Activated T-helper 1 cell treated with Interleukin-2 at 50 U/mL for 16 hours (primary cell): ENCODE results near the gene MEI4.
"Not testable (repeated sequence)": the region's sequence is repeated elsewhere in the genome, so short reads cannot be mapped to it uniquely, and the experiment has no call there.

ENCODE experiments used
- DNase-seq: peaks from one replicate; pipeline ENCODE4 v3.0.0-alpha.2; 2020; ENCODE audit warnings: low read depth

The MEI4 gene

GRCh38 chr6:77683515-77683914 is 30.7 kb downstream of the MEI4 start:
- no peak for DNase-seq

DNA sequence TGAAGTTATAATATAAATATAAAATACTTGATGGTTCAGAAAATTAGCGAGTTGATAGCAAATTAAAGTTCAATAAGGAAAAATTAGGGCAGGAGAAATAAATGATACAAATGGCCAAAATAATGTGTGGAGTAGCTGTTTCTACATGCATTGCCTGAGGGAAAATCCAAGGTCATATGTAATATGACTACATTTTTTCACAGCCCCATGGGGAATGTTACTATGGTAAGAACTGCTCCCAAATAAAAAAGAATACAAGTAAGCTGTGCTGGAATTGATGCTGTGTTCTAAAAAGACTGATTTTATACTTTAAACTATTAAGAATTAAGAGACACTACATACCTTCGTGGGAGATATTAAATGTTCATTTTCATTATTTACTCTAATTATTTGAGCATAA is 34.1 kb downstream of the MEI4 start:
- no peak for DNase-seq

DNA sequence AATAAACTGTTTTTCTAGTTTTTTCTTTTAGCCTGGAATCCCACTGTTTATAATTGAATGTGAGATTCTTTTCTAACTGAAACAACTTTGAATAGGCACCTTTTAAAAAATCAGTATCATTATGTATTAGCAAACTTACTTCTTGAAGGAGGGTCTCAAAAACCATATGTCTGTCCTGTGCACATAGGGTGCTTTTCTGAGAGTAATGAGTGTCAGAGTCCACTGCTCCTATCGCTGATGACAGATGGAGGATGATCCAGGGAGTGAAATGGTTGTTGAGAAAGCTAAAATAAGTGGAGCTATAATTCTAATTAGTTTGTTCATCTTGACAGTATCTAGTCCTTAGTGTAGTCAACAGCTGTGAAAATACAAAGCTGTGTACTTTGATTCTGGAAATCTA is 35.8 kb downstream of the MEI4 start:
- no peak for DNase-seq

DNA sequence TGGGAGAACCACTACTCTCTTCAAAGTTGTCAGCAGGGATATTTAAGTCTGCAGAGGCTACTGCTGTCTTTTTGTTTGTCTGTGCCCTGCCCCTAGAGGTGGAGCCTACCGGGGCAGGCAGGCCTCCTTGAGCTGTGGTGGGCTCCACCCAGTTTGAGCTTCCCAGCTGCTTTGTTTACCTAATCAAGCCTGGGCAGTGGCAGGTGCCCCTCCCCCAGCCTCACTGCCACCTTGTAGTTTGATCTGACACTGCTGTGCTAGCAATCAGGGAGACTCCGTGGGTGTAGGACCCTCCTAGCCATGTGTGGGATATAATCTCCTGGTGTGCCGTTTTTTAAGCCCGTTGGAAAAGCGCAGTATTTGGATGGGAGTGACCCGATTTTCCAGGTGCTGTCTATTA is 47.3 kb downstream of the MEI4 start:
- DNase-seq = not testable (repeated sequence)

GRCh38 chr6:77707603-77708002 is 54.8 kb downstream of the MEI4 start:
- DNase-seq = no peak

- no peak for DNase-seq
These were observed 62.7 kb downstream of the MEI4 start for GRCh38 chr6:77715588-77715987.

DNA sequence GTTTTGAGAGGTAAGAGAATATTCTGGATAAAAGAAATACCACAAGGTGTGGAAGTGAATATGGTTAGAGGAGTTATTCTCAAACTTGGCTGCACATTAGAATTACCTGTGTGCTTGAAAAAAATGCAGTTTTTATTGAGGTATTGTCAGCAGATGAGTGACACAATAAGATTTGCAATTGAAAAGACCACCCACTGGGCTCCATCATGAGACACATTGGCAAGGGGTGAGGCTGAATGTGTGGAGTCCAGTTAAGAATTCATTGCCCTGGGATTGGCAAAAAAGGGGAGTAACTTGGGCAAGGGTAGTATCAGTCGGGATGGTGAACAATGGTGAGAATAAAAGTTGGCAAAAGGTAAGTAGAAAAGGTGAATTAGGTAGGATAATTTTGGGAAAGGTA is 63.5 kb downstream of the MEI4 start:
- DNase-seq = no peak

- not testable (repeated sequence) for DNase-seq
These were observed 83.2 kb downstream of the MEI4 start for GRCh38 chr6:77736010-77736409.

- no peak for DNase-seq
These were observed 87.5 kb downstream of the MEI4 start for GRCh38 chr6:77740380-77740779.

GRCh38 chr6:77752156-77752555 is 99.3 kb downstream of the MEI4 start:
- not testable (repeated sequence) for DNase-seq

GRCh38 chr6:77762386-77762785 is 109.5 kb downstream of the MEI4 start:
- DNase-seq = no peak

- no peak for DNase-seq
These were observed 110.3 kb downstream of the MEI4 start for GRCh38 chr6:77763124-77763523.

GRCh38 chr6:77764364-77764763 is 111.5 kb downstream of the MEI4 start:
- no peak for DNase-seq

DNA sequence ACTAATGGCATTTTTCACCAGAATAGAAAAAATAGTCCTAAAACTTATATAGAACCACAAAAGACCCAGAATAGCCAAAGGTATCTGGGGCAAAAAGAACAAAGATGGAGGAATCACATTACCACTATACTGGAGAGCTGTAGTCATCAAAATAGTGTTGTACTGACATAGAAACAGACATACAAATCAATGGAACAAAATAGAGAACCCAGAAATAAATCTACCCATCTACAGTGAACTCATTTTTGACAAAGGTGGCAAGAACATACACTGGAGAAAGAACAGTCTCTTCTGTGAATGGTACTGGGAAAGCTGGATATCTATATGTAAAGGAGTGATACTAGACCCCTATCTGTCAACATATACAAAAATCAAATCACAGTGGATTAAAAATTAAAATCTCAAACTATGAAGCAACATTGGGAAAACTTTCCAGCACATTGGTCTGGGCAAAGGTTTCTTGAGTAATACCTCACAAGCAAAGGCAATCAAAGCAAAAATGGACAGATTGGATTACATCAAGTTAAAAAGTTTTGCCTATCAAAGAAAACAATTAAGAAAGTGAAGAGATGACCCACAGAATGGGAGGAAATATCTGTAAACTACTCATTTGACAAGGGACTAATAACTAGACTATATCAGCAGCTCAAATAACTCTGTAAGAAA is 120.5 kb downstream of the MEI4 start:
- no peak for DNase-seq

DNA sequence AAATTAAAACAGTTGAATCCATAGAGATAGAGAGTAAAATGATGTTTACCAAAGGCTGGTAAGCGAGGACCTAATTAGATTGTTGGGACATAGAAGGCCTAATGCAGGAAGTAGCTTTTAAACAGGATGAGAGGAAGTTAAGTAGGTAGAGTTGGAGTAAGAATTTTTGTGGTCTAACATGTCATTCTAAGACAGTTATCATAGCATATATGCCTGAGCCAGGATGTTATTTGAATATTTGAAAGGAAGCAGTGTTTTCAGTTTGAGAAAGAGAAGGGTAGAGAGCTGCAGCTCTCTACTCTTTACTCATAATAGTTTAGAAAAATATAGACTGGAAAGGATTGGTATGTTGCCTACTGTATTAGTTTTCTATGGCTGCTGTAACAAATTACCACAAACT is 121.6 kb downstream of the MEI4 start:
- no peak for DNase-seq

GRCh38 chr6:77776441-77776840 is 123.6 kb downstream of the MEI4 start:
- DNase-seq = no peak

DNA sequence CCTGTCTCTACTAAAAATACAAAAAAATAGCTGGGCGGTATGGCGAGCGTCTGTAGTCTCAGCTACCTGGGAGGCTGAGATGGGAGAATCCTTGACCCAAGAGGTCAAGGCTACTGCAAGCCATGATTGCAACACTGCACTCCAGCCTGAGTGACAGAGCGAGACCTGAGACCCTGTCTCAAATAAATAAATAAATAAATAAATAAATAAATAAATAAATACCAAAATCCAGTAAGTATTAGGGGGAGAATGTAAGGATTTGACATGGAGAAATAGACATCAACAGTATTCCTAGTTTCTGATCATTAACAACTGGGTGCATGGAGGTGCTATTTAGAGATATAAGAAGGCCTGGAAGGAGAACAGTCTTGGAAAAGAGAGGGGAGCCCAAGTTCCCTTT is 125.7 kb downstream of the MEI4 start:
- DNase-seq = no peak

- DNase-seq = no peak
These were observed 134.2 kb downstream of the MEI4 start for GRCh38 chr6:77786935-77787629.

DNA sequence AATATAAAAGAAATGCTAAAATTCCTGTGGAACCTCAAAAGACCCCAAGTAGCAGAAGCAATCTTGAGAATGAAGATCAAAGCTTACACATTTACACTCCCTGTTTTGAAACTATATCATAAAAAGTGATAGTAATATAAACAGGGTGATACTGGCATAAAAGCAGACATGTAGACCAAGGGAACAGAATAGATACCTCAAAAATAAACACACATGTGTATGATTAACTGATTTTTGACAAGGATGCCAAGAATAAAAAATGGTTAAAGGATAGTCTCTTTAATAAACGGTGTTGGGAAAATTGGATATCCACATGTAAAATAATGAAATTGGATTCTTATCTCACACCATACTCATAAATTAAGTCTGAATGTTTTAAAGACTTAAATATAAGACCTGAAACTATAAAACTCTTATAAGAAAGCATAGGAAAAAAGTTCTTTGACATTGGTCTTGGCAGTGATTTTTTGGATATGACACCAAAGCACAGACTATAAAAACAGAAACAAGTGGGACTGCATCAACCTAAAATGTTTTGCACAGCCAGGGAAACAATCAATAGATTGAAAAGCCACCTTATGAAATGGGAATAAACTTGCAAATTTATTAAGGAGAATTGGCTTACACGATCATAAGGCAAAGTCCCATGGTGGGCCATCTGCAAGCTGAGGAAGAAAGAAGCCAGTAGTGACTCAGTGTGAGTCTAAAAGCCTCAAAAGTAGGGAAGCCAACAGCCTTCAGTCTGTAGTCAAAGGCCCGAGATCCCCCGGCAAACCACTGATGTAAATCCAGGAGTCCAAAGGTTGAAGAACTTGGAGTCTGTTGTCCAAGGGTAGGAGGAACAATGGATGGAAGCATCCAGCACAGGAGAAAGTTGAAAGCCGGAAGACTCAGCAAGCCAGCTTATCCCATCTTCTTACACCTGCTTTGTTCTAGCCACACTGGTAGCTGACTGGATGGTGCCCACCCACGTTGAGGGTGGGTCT is 144.3 kb downstream of the MEI4 start:
- DNase-seq = no peak

DNA sequence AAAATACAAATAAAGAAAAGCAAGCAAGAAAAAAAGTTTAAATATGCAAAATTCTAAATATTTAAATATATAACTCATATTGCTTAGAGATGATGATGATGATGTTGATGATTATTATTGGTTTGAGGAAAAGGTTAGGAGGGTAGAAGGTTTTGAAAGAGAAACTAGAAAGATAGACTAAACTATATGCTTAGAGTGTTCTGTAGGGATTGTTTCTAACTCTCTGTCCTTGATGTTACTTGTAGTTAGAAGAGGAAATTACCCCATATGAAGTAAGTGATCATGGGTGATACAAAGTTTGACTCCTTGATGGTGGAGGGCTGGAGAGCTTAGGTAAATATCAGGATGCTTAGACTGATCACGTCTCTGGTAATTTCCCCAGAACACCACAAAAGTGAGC is 159.5 kb downstream of the MEI4 start:
- DNase-seq = no peak

GRCh38 chr6:77813090-77813489 is 160.3 kb downstream of the MEI4 start:
- DNase-seq = no peak

- DNase-seq = no peak
These were observed 161.3 kb downstream of the MEI4 start for GRCh38 chr6:77814119-77814518.

- DNase-seq = no peak
These were observed 162.7 kb downstream of the MEI4 start for GRCh38 chr6:77815531-77815930.
